Measurements from ENCODE around the gene CEP164. TPM values are rescaled to one million over a fixed set of nuclear protein-coding genes. Genes with fewer than 3 reads are reported as not detected.

CEP164 gene
- total RNA-seq, 1 experiment from 2014 or later = 47.4 TPM

GRCh38 chr11:117424781-117425180 lies 97.1 kb downstream of the CEP164 start:
- H3K4me1 Mint-ChIP-seq (ENCODE audit: insufficient read depth, unreplicated experiment) = no peaks in the 10 kb centered on the region
- no peak for DNase-seq (ENCODE audit: unreplicated experiment)
- no TSS peak for BruUV-seq (replicated peaks)
- H3K36me3 Mint-ChIP-seq (ENCODE audit: insufficient read depth, unreplicated experiment) = no peaks in the 10 kb centered on the region
- H3K27me3 Mint-ChIP-seq (ENCODE audit: insufficient read depth, unreplicated experiment) = peaks cover 32% of the 10 kb centered on the region
- no peak overlapping the region for H3K4me3 Mint-ChIP-seq (ENCODE audit: unreplicated experiment)
- POLR2A ChIA-PET = interaction anchor here (0.6 kb wide), 1 partner anchor 1011 kb away, joined by 3 read pairs; no protein-coding TSS in a partner anchor
- intact Hi-C loops (cut with micrococcal nuclease) = loop anchor here (10.0 kb wide), 1 partner anchor 190 kb away; no protein-coding TSS in a partner anchor
- H3K9me3 Mint-ChIP-seq (ENCODE audit: unreplicated experiment) = no peaks in the 10 kb centered on the region
- no peak overlapping the region for H3K27ac Mint-ChIP-seq (ENCODE audit: low read depth, unreplicated experiment)
- CTCF ChIA-PET = interaction anchor here (0.6 to 10.0 kb wide), 22 partner anchors 8 to 651 kb away, joined by 3 to 173 read pairs (median 4); partner anchors contain the start of gene FXYD2
- no peak for TF ChIP-seq CTCF (IDR thresholded peaks at IDR 0.05; ENCODE audit: unreplicated experiment)

- H3K9me3 Mint-ChIP-seq (ENCODE audit: unreplicated experiment) = no peaks in the 10 kb centered on the region
- H3K36me3 Mint-ChIP-seq (ENCODE audit: insufficient read depth, unreplicated experiment) = no peaks in the 10 kb centered on the region
- no peak for TF ChIP-seq CTCF (IDR thresholded peaks at IDR 0.05; ENCODE audit: unreplicated experiment)
- H3K4me3 Mint-ChIP-seq (ENCODE audit: unreplicated experiment) = no peak overlapping the region
- BruUV-seq (replicated peaks) = no TSS peak
- peaks cover 32% of the 10 kb centered on the region for H3K27me3 Mint-ChIP-seq (ENCODE audit: insufficient read depth, unreplicated experiment)
- ChIA-PET POLR2A (interaction anchor here (1.0 kb wide), 1 partner anchor 392 kb away, joined by 6 read pairs; no protein-coding TSS in a partner anchor), CTCF (interaction anchor here (0.6 to 10.0 kb wide), 68 partner anchors 8 to 739 kb away, joined by 3 to 173 read pairs (median 4); partner anchors contain the start of gene FXYD2)
- no peak for DNase-seq (ENCODE audit: unreplicated experiment)
- intact Hi-C loops (cut with micrococcal nuclease) = loop anchor here (1.0 to 10.0 kb wide), 5 partner anchors 189 to 628 kb away; no protein-coding TSS in a partner anchor
- H3K4me1 Mint-ChIP-seq (ENCODE audit: insufficient read depth, unreplicated experiment) = no peaks in the 10 kb centered on the region
- no peak overlapping the region for H3K27ac Mint-ChIP-seq (ENCODE audit: low read depth, unreplicated experiment)
These were observed 98.1 kb downstream of the CEP164 start for GRCh38 chr11:117425679-117426296.

- POLR2A ChIA-PET = interaction anchor here (1.0 kb wide), 1 partner anchor 391 kb away, joined by 6 read pairs; no protein-coding TSS in a partner anchor
- CTCF ChIA-PET = interaction anchor here (0.5 to 10.0 kb wide), 73 partner anchors 9 to 738 kb away, joined by 3 to 173 read pairs (median 4); partner anchors contain the start of gene FXYD2
- TF ChIP-seq CTCF (IDR thresholded peaks at IDR 0.05; ENCODE audit: unreplicated experiment) = peak; percentile 98
- no peak overlapping the region for H3K27ac Mint-ChIP-seq (ENCODE audit: low read depth, unreplicated experiment)
- intact Hi-C loops (cut with micrococcal nuclease) = loop anchor here (1.0 to 10.0 kb wide), 5 partner anchors 189 to 627 kb away; no protein-coding TSS in a partner anchor
- no TSS peak for BruUV-seq (replicated peaks)
- peaks cover 32% of the 10 kb centered on the region for H3K27me3 Mint-ChIP-seq (ENCODE audit: insufficient read depth, unreplicated experiment)
- no peaks in the 10 kb centered on the region for H3K9me3 Mint-ChIP-seq (ENCODE audit: unreplicated experiment)
- DNase-seq (ENCODE audit: unreplicated experiment) = peak; percentile 63
- H3K36me3 Mint-ChIP-seq (ENCODE audit: insufficient read depth, unreplicated experiment) = no peaks in the 10 kb centered on the region
- H3K4me1 Mint-ChIP-seq (ENCODE audit: insufficient read depth, unreplicated experiment) = no peaks in the 10 kb centered on the region
- no peak overlapping the region for H3K4me3 Mint-ChIP-seq (ENCODE audit: unreplicated experiment)
These were observed 98.6 kb downstream of the CEP164 start for GRCh38 chr11:117426297-117426685.

GRCh38 chr11:117426941-117427340 lies 99.3 kb downstream of the CEP164 start:
- CTCF ChIA-PET = interaction anchor here (0.6 to 10.0 kb wide), 39 partner anchors 9 to 626 kb away, joined by 3 to 173 read pairs (median 5); partner anchors contain the start of gene FXYD2
- POLR2A ChIA-PET = interaction anchor here (1.0 kb wide), 1 partner anchor 391 kb away, joined by 6 read pairs; no protein-coding TSS in a partner anchor
- H3K4me3 Mint-ChIP-seq (ENCODE audit: unreplicated experiment) = no peak overlapping the region
- no peak overlapping the region for H3K27ac Mint-ChIP-seq (ENCODE audit: low read depth, unreplicated experiment)
- intact Hi-C loops (cut with micrococcal nuclease) = loop anchor here (1.0 to 10.0 kb wide), 5 partner anchors 188 to 626 kb away; no protein-coding TSS in a partner anchor
- H3K9me3 Mint-ChIP-seq (ENCODE audit: unreplicated experiment) = no peaks in the 10 kb centered on the region
- no peak for TF ChIP-seq CTCF (IDR thresholded peaks at IDR 0.05; ENCODE audit: unreplicated experiment)
- H3K27me3 Mint-ChIP-seq (ENCODE audit: insufficient read depth, unreplicated experiment) = peaks cover 28% of the 10 kb centered on the region
- H3K4me1 Mint-ChIP-seq (ENCODE audit: insufficient read depth, unreplicated experiment) = no peaks in the 10 kb centered on the region
- no peaks in the 10 kb centered on the region for H3K36me3 Mint-ChIP-seq (ENCODE audit: insufficient read depth, unreplicated experiment)
- no peak for DNase-seq (ENCODE audit: unreplicated experiment)
- no TSS peak for BruUV-seq (replicated peaks)

All from MCF 10A (cell line).